NCI-H2107 treated with DMSO at 0.1 percent for 48 hours (cell line): ENCODE data around the gene SPHK1.

Experiments used
- DNase-seq: peaks from one replicate; lab custom pipeline; 2025; ENCODE audit not compliant: unreplicated experiment; lab: John Stamatoyannopoulos, UW

The SPHK1 gene

GRCh38 chr17:76405967-76406647 lies 21.7 kb downstream of the SPHK1 start:
- peak; percentile 56 for DNase-seq

GRCh38 chr17:76407509-76407908 lies 23.1 kb downstream of the SPHK1 start:
- no peak for DNase-seq

GRCh38 chr17:76408037-76408849 lies 23.8 kb downstream of the SPHK1 start:
- peak; percentile 38 for DNase-seq

- no peak for DNase-seq
Measured at GRCh38 chr17:76410328-76410965, 26.0 kb downstream of the SPHK1 start.

GRCh38 chr17:76411247-76411646 lies 26.8 kb downstream of the SPHK1 start:
- no peak for DNase-seq

- peak; percentile 52 for DNase-seq
Measured at GRCh38 chr17:76414334-76415295, 30.2 kb downstream of the SPHK1 start.

GRCh38 chr17:76415786-76416185 lies 31.4 kb downstream of the SPHK1 start:
- no peak for DNase-seq

GRCh38 chr17:76416457-76416856 lies 32.0 kb downstream of the SPHK1 start:
- no peak for DNase-seq

GRCh38 chr17:76416899-76417298 lies 32.5 kb downstream of the SPHK1 start:
- DNase-seq, result no peak

- peak; percentile 30 for DNase-seq
Measured at GRCh38 chr17:76417499-76418143, 33.2 kb downstream of the SPHK1 start.

GRCh38 chr17:76419576-76420260 lies 35.3 kb downstream of the SPHK1 start:
- DNase-seq, result no peak

- no peak for DNase-seq
Measured at GRCh38 chr17:76420356-76421043, 36.1 kb downstream of the SPHK1 start.

GRCh38 chr17:76421044-76421407 lies 36.6 kb downstream of the SPHK1 start:
- DNase-seq, result no peak

GRCh38 chr17:76422406-76422805 lies 38.0 kb downstream of the SPHK1 start:
- no peak for DNase-seq

GRCh38 chr17:76422860-76423259 lies 38.5 kb downstream of the SPHK1 start:
- no peak for DNase-seq

- DNase-seq, result no peak
Measured at GRCh38 chr17:76426853-76427252, 42.4 kb downstream of the SPHK1 start.

- DNase-seq, result no peak
Measured at GRCh38 chr17:76427501-76428231, 43.3 kb downstream of the SPHK1 start.

GRCh38 chr17:76428511-76428910 lies 44.1 kb downstream of the SPHK1 start:
- DNase-seq, result no peak

- DNase-seq, result no peak
Measured at GRCh38 chr17:76431509-76431908, 47.1 kb downstream of the SPHK1 start.
